A549 (cell line): ENCODE results near the gene RBMS3. TPM values are rescaled to one million over a fixed set of nuclear protein-coding genes. Genes with fewer than 3 reads are reported as not detected.

Source experiments
- ATOH8 ChIP-seq: fragments of 250-450 bp; sonication (Bioruptor Pico); IDR thresholded peaks from 2 replicates; pipeline ENCODE4 v1.5.0; 2020; ENCODE audit warnings: low read depth, mild to moderate bottlenecking, moderate library complexity
- CBX2 ChIP-seq: fragments of 200-600 bp; sonication (generic); IDR thresholded peaks from 2 replicates; pipeline ENCODE4 v1.6.1; 2016; ENCODE audit warnings: low read depth, mild to moderate bottlenecking, borderline replicate concordance
- CEBPB ChIP-seq, 2 experiments: fragments of >200 bp in 1 of 2; sonication (Bioruptor Twin) in 1 of 2; formaldehyde crosslinking in 1 of 2; IDR thresholded peaks; 2 replicates each; pipeline ENCODE4 v1.6.1; 2012 to 2016
- CHD2 ChIP-seq: fragments of 150-350 bp; IDR thresholded peaks from 2 replicates; pipeline ENCODE4 v1.6.1; 2014; ENCODE audit warnings: low read length; ENCODE audit not compliant: partially characterized antibody
- CTCF ChIP-seq: fragments of >200 bp; sonication (Bioruptor Twin); formaldehyde crosslinking; IDR thresholded peaks from 3 replicates; pipeline ENCODE4 v1.5.1; 2016
- EHF ChIP-seq: fragments of 250-450 bp; sonication (Bioruptor Pico); IDR thresholded peaks from 2 replicates; pipeline ENCODE4 v1.5.0; 2020; ENCODE audit warnings: mild to moderate bottlenecking
- FOSB ChIP-seq: fragments of 250-450 bp; sonication (Bioruptor Pico); IDR thresholded peaks from 2 replicates; pipeline ENCODE4 v1.5.0; 2020; ENCODE audit warnings: mild to moderate bottlenecking, moderate library complexity
- FOSL2 ChIP-seq, 2 experiments: fragments of 450-650 bp in 1 of 2; fragments of >200 bp in 1 of 2; sonication (Bioruptor Twin) in 1 of 2; formaldehyde crosslinking; IDR thresholded peaks; 2 replicates each; pipeline versions ENCODE4 v1.5.0 to v1.6.1; 2016 to 2020; ENCODE audit warnings: mild to moderate bottlenecking in 1 of 2, moderate library complexity in 1 of 2
- JUN ChIP-seq, 2 experiments: fragments of >200 bp; sonication (Bioruptor Twin); formaldehyde crosslinking; IDR thresholded peaks; 2 replicates in 1 of 2; 3 replicates in 1 of 2; pipeline ENCODE4 v1.6.1; 2016 to 2017
- KDM1A ChIP-seq: fragments of 200-600 bp; sonication (generic); IDR thresholded peaks from 2 replicates; pipeline ENCODE4 v1.6.1; 2016; ENCODE audit warnings: low read depth, mild to moderate bottlenecking
- NFE2L2 ChIP-seq: fragments of 150-350 bp; conservative IDR thresholded peaks from 2 replicates; pipeline ENCODE4 v1.6.1; 2014; ENCODE audit warnings: low read length
- PHF8 ChIP-seq: fragments of 200-600 bp; sonication (generic); IDR thresholded peaks from 2 replicates; pipeline ENCODE4 v1.6.1; 2016; ENCODE audit warnings: low read depth, mild to moderate bottlenecking, antibody characterized with exemption, moderate library complexity, borderline replicate concordance
- POLR2A ChIP-seq: IDR thresholded peaks from 2 replicates; pipeline ENCODE4 v1.6.1; 2012; ENCODE audit warnings: mild to moderate bottlenecking, low read length
- RAD21 ChIP-seq, 2 experiments: fragments of >200 bp in 1 of 2; sonication (Bioruptor Twin) in 1 of 2; formaldehyde crosslinking in 1 of 2; IDR thresholded peaks in 1 of 2; conservative IDR thresholded peaks in 1 of 2; 2 replicates in 1 of 2; 3 replicates in 1 of 2; pipeline ENCODE4 v1.6.1; 2012 to 2018; ENCODE audit warnings: inconsistent platforms in 1 of 2
- RCOR1 ChIP-seq: fragments of 150-350 bp; IDR thresholded peaks from 2 replicates; pipeline ENCODE4 v1.6.1; 2014; ENCODE audit warnings: antibody characterized with exemption, low read length, low read depth
- RNF2 ChIP-seq: fragments of 200-600 bp; sonication (generic); IDR thresholded peaks from 2 replicates; pipeline ENCODE4 v1.6.1; 2016; ENCODE audit warnings: low read depth, mild to moderate bottlenecking, antibody characterized with exemption, moderate library complexity, borderline replicate concordance
- SMC3 ChIP-seq: fragments of >200 bp; sonication (Bioruptor Twin); formaldehyde crosslinking; IDR thresholded peaks from 3 replicates; pipeline ENCODE4 v1.6.1; 2018; ENCODE audit warnings: inconsistent platforms
- TP53 ChIP-seq: fragments of 250-450 bp; sonication (Bioruptor Pico); IDR thresholded peaks from 2 replicates; pipeline ENCODE4 v1.5.0; 2021; ENCODE audit warnings: mild to moderate bottlenecking, moderate library complexity
- ZC3H11A ChIP-seq: fragments of 450-650 bp; IDR thresholded peaks from 2 replicates; pipeline ENCODE4 v1.6.1; 2014; ENCODE audit warnings: antibody characterized with exemption, mild to moderate bottlenecking
- ZFP36 ChIP-seq: fragments of 450-650 bp; IDR thresholded peaks from 2 replicates; pipeline ENCODE4 v1.6.1; 2014; ENCODE audit warnings: borderline replicate concordance; ENCODE audit not compliant: partially characterized antibody
- ZNF302 ChIP-seq: fragments of 250-450 bp; sonication (Bioruptor Pico); IDR thresholded peaks from 2 replicates; pipeline ENCODE4 v1.9.0; 2021; ENCODE audit warnings: inconsistent platforms, mild to moderate bottlenecking, moderate library complexity
- polyA plus RNA-seq, 4 experiments: library from polyadenylated mRNA; depleted of rRNA in 3 of 4; stranded (reverse); fragments of >200 nt; fragmentation: RNase III in 1 of 4; extraction: RNeasy Plus Mini Kit Qiagen cat#74134 plus additional on column Dnase treatment in 1 of 4; gene quantifications; 2 replicates in 3 of 4; 3 replicates in 1 of 4; pipeline ENCODE4 v1.2.3, GENCODE V29; 2011 to 2017
- TF ChIP-seq, protein P1 (sequence below): IDR thresholded peaks from 2 replicates; pipeline ENCODE4 v1.6.1; 2012
- TF ChIP-seq, protein P2 (sequence below): fragments of 250-450 bp; sonication (Bioruptor Pico); IDR thresholded peaks from 2 replicates; pipeline ENCODE4 v1.5.0; 2021; ENCODE audit warnings: mild to moderate bottlenecking, moderate library complexity, borderline replicate concordance
- TF ChIP-seq, protein P3 (sequence below): fragments of >200 bp; sonication (Bioruptor Twin); formaldehyde crosslinking; IDR thresholded peaks from 3 replicates; pipeline ENCODE4 v1.6.1; 2016
- TF ChIP-seq, protein P4 (sequence below): IDR thresholded peaks from 2 replicates; pipeline ENCODE4 v1.6.1; 2012; ENCODE audit warnings: low read depth, borderline replicate concordance

RBMS3 gene
- polyA plus RNA-seq, 2 of the 4 experiments (the other 2 are of a cell fraction), result 0.92 to 4.1 TPM

- TF ChIP-seq, protein P1, sequence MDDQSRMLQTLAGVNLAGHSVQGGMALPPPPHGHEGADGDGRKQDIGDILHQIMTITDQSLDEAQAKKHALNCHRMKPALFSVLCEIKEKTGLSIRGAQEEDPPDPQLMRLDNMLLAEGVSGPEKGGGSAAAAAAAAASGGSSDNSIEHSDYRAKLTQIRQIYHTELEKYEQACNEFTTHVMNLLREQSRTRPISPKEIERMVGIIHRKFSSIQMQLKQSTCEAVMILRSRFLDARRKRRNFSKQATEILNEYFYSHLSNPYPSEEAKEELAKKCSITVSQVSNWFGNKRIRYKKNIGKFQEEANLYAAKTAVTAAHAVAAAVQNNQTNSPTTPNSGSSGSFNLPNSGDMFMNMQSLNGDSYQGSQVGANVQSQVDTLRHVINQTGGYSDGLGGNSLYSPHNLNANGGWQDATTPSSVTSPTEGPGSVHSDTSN, result peak; percentile 40; the same call in 1 of the 2 replicates
- peak; percentile 37 to 88; a peak in 2 of 4 replicates for TF ChIP-seq CEBPB (IDR thresholded peaks at IDR 0.05)
- TF ChIP-seq JUN (IDR thresholded peaks at IDR 0.05), result peak; percentile 54 to 78; a peak in 3 of 5 replicates
- TF ChIP-seq NFE2L2, result no peak
- no peak for TF ChIP-seq POLR2A
- TF ChIP-seq CHD2, result no peak
- TF ChIP-seq, protein P2, sequence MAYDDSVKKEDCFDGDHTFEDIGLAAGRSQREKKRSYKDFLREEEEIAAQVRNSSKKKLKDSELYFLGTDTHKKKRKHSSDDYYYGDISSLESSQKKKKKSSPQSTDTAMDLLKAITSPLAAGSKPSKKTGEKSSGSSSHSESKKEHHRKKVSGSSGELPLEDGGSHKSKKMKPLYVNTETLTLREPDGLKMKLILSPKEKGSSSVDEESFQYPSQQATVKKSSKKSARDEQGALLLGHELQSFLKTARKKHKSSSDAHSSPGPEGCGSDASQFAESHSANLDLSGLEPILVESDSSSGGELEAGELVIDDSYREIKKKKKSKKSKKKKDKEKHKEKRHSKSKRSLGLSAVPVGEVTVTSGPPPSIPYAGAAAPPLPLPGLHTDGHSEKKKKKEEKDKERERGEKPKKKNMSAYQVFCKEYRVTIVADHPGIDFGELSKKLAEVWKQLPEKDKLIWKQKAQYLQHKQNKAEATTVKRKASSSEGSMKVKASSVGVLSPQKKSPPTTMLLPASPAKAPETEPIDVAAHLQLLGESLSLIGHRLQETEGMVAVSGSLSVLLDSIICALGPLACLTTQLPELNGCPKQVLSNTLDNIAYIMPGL (CRISPR knock-in tag), result no peak
- no peak for TF ChIP-seq ZC3H11A
- no peak for TF ChIP-seq RNF2
- TF ChIP-seq, protein P3, sequence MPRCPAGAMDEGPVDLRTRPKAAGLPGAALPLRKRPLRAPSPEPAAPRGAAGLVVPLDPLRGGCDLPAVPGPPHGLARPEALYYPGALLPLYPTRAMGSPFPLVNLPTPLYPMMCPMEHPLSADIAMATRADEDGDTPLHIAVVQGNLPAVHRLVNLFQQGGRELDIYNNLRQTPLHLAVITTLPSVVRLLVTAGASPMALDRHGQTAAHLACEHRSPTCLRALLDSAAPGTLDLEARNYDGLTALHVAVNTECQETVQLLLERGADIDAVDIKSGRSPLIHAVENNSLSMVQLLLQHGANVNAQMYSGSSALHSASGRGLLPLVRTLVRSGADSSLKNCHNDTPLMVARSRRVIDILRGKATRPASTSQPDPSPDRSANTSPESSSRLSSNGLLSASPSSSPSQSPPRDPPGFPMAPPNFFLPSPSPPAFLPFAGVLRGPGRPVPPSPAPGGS, result peak; percentile 58; the same call in 1 of the 3 replicates
- no peak for TF ChIP-seq PHF8
- no peak for TF ChIP-seq EHF (CRISPR knock-in tag)
- TF ChIP-seq ZNF302 (CRISPR knock-in tag), result no peak
- no peak for TF ChIP-seq KDM1A
- no peak for TF ChIP-seq ZFP36
- TF ChIP-seq SMC3, result peak; percentile 41
- no peak for TF ChIP-seq TP53
- no peak for TF ChIP-seq ATOH8 (CRISPR knock-in tag)
- no peak for TF ChIP-seq RCOR1
- peak; percentile 95 for TF ChIP-seq FOSL2 (IDR thresholded peaks at IDR 0.05)
- TF ChIP-seq FOSL2 (CRISPR knock-in tag; IDR thresholded peaks at IDR 0.05), result peak; percentile 98
- peak; percentile 30 to 43; a peak in 3 of 5 replicates for TF ChIP-seq RAD21 (conservative IDR thresholded peaks at IDR 0.05 in 1 of 2, IDR thresholded peaks at IDR 0.05 in 1 of 2)
- TF ChIP-seq FOSB (CRISPR knock-in tag), result no peak
- TF ChIP-seq, protein P4, sequence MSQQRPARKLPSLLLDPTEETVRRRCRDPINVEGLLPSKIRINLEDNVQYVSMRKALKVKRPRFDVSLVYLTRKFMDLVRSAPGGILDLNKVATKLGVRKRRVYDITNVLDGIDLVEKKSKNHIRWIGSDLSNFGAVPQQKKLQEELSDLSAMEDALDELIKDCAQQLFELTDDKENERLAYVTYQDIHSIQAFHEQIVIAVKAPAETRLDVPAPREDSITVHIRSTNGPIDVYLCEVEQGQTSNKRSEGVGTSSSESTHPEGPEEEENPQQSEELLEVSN, result no peak
- TF ChIP-seq CBX2, result no peak
- TF ChIP-seq CTCF, result no peak
These were observed 413.9 kb downstream of the RBMS3 start (continued) for GRCh38 chr3:29694783-29695182.
